MG63 (cell line): ENCODE data around the gene DDX31. TPM values are rescaled to one million over a fixed set of nuclear protein-coding genes. Genes with fewer than 3 reads are reported as not detected.
"Not testable (repeated sequence)": the region's sequence is repeated elsewhere in the genome, so short reads cannot be mapped to it uniquely, and the experiment has no call there.

Experiments
- DNase-seq: peaks from one replicate; pipeline ENCODE4 v3.0.0-alpha.2; 2020
- H3K27me3 ChIP-seq: fragments of 250-450 bp; sonication (Bioruptor Pico); 2 replicates; pipeline ENCODE4 v1.5.1; 2020; ENCODE audit warnings: mild to moderate bottlenecking, moderate library complexity
- H3K36me3 ChIP-seq: fragments of 250-450 bp; sonication (Bioruptor Pico); 2 replicates; pipeline ENCODE4 v1.5.1; 2020; ENCODE audit warnings: mild to moderate bottlenecking, moderate library complexity
- H3K4me3 ChIP-seq: fragments of 250-450 bp; sonication (Bioruptor Pico); 2 replicates; pipeline ENCODE4 v1.5.1; 2020; ENCODE audit warnings: mild to moderate bottlenecking, moderate library complexity
- H3K9me3 ChIP-seq: fragments of 250-450 bp; sonication (Bioruptor Pico); 2 replicates; pipeline ENCODE4 v1.5.1; 2020; ENCODE audit warnings: mild to moderate bottlenecking, moderate library complexity
- total RNA-seq: library from RNA; depleted of rRNA; stranded (reverse); fragments of >200 nt; shearing (Covaris generic); gene quantifications from 2 replicates; pipeline ENCODE4 v1.2.3, GENCODE V29; 2014; ENCODE audit warnings: low replicate concordance

The DDX31 gene
- total RNA-seq, 1 experiment from 2014 or later: 20.1 TPM

DNA sequence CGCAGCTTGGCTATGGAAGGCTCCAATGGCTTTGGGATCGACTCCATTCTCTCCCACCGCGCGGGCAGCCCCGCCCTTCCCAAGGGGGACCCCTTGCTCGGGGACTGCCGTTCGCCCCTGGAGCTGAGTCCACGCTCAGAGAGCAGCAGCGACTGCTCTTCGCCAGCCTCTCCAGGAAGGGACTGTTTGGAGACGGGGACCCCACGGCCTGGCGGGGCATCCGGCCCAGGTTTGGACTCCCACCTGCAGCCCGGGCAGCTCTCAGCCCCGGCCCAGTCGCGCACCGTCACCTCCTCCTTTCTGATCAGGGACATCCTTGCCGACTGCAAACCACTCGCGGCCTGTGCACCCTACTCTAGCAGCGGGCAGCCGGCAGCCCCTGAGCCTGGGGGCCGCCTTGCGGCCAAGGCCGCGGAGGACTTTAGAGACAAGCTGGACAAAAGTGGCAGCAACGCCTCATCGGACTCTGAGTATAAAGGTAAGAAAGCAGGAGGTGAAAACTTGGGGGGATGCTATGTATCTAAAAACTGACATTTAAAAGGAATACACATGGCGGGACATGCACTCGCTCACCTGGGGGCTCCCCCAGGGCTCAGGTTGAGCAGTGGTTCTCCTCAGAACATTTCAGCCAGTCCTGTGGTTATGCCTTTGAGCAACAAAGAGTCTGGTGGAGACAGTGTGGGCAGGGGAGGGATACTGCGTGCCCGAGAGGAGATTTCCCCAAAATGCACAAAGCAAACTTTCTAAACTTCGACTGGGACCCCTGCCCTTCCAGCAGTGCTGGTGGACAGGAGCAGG, 86.8 kb downstream of the DDX31 start:
- no peaks in the 10 kb centered on the region for H3K36me3 ChIP-seq
- no peaks in the 10 kb centered on the region for H3K9me3 ChIP-seq
- no peak for DNase-seq
- peaks cover 88% of the 10 kb centered on the region for H3K27me3 ChIP-seq
- H3K4me3 ChIP-seq: no peak overlapping the region

DNA sequence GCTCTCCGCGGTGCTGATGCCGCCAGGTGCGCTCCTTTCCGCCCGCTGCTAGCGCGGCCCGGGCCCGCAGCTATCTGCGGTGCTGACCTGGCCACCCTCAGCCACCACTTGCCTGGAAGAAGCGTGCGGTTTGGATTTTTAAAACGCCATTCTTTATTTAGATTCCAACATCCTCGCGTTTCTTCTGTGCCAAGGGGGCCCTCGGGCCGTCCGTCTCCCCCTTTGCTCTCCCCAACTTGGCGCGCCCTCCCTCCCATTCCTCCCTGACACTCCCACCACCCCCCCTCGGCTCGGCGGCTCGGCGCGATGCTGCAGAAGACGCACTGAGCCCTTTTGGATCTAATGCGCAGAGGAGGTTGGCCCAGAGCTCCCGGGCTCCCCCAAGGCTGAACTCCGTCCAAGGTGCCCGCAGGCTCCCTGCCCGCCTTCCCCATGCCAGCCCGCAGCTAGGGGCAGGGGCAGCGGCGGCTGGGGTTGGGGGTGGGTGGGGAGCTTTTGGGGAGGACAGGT, 87.5 kb downstream of the DDX31 start, which contains the start of gene BARHL1:
BARHL1 (plus strand) TSS at position 331 of the 510 bp plus-strand sequence. CDS start 192 bp downstream, outside the sequence.
- Histone ChIP-seq H3K4me3 (no peak within 1 kb of the TSS), H3K36me3 (no peaks in the 10 kb centered on the region)

DNA sequence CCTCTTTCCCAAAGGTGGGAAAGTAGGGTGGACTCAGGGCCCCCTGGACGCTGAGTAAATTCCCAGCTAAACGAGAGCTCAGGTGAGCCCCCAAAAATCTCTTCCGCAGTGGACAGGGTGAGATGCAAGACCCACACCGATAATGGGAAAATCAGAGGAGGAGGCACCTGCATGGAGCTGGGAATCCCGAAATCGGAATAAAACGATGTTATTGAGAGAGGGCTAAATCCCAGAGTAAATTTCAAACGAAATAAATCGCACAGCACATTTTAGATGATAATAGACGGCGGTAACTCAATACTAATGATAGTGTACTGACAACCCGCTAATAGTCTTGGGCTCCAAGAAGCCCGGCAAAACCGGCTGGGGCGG, 90.4 kb downstream of the DDX31 start:
- Histone ChIP-seq H3K27me3 (peaks cover 69% of the 10 kb centered on the region), H3K9me3 (no peaks in the 10 kb centered on the region), H3K36me3 (no peaks in the 10 kb centered on the region), H3K4me3 (no peak overlapping the region)
- DNase-seq: no peak

More for the DNA sequence above, 87.5 kb downstream of the DDX31 start, which contains the start of gene BARHL1:
- Histone ChIP-seq H3K27me3 (peaks cover 87% of the 10 kb centered on the region), H3K9me3 (no peaks in the 10 kb centered on the region)
- DNase-seq: no peak

DNA sequence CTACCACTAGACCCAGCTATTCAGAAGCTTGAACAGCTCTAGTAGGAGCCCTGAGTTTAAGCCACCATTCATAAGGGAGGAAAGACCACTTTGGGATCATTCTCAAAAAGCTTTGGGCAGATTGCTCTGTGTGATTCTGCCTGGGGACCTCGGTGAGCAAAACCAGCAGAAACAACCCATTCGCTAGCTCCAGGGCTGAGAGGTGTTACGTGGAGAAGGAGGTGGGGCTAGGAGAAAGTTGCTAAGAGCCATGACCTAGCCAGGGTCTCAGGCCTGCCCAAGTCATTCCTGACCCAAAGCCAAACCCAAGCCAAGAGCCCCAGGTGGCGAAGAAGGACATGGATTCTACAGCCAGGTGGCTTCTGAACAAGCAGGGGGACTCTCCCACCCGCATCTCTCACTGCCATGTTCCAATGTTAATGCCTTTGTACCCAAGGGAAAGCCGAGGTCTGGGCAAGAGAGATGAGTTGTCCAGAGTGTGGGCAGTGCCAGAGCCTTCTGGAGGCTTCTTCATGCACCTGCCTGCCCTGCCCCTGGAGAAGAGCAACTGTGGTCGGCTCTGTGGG, 91.3 kb downstream of the DDX31 start:
- peaks cover 61% of the 10 kb centered on the region for H3K27me3 ChIP-seq
- H3K9me3 ChIP-seq: no peaks in the 10 kb centered on the region
- H3K4me3 ChIP-seq: no peak overlapping the region
- no peak for DNase-seq
- no peaks in the 10 kb centered on the region for H3K36me3 ChIP-seq

DNA sequence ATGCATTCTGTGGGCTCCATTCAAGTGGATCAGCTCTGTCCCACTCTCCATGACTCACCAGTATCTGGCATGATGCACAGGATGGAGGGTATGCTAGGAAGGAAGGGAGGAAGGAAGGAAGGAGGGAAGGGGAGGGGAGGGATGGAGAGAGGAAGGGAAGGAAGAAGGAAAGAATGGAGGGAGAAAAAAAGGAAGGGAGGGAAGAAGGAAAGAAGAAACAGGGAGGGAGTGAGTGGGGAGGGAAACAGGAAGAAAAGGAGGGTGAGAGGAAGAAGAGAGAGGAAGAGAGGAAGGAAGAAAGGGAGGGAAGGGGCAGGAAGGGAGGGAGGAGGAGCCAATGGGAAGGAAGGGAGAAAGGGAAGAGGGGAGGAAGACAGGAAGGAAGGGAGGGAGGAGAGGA, 92.7 kb downstream of the DDX31 start:
- H3K27me3 ChIP-seq: peaks cover 50% of the 10 kb centered on the region
- no peaks in the 10 kb centered on the region for H3K36me3 ChIP-seq
- DNase-seq: no peak
- no peak overlapping the region for H3K4me3 ChIP-seq
- H3K9me3 ChIP-seq: no peaks in the 10 kb centered on the region

DNA sequence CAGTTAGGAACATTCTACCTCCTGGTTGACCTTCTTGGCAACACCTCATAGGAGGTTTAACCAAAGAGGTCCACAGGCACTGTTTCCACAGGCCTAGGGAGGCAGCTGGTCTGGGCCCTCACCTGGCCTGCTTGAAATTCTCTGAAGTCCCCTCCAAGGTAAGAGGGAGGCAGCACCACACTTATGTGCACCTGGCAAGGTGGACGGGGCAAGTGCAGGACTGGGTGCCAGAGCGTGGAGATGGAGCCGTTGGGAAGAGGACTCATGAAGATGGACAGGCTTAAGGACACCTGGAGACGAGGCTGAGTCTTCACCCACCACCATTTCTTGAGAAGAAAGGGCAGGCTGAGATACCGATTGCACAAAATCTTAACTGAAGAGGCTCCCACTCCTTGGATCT, 94.0 kb downstream of the DDX31 start:
- peaks cover 38% of the 10 kb centered on the region for H3K27me3 ChIP-seq
- H3K9me3 ChIP-seq: no peaks in the 10 kb centered on the region
- H3K36me3 ChIP-seq: no peaks in the 10 kb centered on the region
- DNase-seq: no peak
- no peak overlapping the region for H3K4me3 ChIP-seq

GRCh38 chr9:132575005-132575609, 94.7 kb downstream of the DDX31 start:
- Histone ChIP-seq H3K36me3 (no peaks in the 10 kb centered on the region), H3K9me3 (no peaks in the 10 kb centered on the region), H3K4me3 (no peak overlapping the region), H3K27me3 (peaks cover 31% of the 10 kb centered on the region)
- DNase-seq: peak; percentile 72

DNA sequence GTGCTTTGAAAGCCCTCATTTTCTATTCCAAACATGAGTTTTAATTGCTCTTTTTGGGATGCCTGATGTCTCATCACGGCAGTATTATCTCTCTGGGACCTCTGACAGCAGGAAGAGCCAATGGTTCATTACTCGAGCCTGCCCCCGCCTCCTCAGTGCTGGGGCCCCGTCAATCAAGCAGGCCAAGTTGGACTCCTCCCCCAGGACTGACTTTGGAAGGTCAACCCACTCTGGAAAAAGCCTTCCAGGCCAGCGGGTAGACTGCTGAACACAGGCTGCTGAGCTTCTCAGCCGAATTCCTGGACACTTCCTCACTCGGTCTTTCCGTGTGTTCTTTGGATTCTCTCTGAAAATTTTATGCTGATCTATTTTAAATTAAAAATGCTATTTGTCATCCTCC, 96.9 kb downstream of the DDX31 start:
- no peak overlapping the region for H3K4me3 ChIP-seq
- DNase-seq: peak; percentile 51
- H3K9me3 ChIP-seq: no peaks in the 10 kb centered on the region
- H3K36me3 ChIP-seq: no peaks in the 10 kb centered on the region
- H3K27me3 ChIP-seq: peaks cover 11% of the 10 kb centered on the region

- H3K9me3 ChIP-seq: no peaks in the 10 kb centered on the region
- H3K36me3 ChIP-seq: no peaks in the 10 kb centered on the region
- no peak for DNase-seq
- H3K27me3 ChIP-seq: peaks cover 5% of the 10 kb centered on the region
- H3K4me3 ChIP-seq: no peak overlapping the region
Measured at GRCh38 chr9:132571806-132572600, 97.8 kb downstream of the DDX31 start.

DNA sequence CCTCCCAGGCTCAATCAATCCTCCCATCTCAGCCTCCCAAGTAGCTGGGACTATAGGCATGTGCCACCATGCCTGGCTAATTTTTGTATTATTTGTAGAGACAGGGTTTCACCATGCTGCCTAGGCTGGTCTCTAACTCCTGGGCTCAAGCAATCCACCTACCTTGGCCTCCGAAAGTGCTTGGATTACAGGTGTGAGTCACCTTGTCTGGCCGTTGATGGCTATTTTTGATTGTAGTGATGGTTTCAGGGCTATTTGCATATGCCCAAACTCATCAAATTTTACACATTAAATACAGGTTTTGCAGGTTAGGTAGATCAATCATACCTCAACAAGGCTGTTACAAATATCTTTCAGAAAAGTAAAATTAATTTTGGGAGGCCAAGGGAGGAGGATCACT, 101.0 kb downstream of the DDX31 start:
- not testable (repeated sequence) for H3K4me3 ChIP-seq, H3K9me3 ChIP-seq, H3K27me3 ChIP-seq, DNase-seq, H3K36me3 ChIP-seq

DNA sequence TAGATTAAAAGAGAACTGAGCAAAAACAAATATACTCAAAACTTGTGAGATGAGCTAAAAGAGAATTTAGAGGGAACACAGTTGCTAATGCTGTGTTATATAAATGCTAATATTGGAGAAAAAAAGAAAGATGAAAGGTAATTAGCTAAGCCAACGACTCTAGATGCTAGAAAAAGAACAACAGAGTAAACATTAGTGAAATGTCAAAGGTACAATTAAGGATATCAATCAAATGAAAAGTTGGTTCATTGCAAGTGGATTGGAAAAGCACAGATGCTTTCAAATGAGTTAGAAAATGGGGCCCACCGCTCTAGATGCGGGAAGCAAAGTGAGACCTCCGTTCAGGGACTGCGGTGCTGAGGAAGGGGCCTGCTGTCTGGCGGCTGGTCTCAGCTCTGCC, 105.3 kb downstream of the DDX31 start:
- no peaks in the 10 kb centered on the region for H3K9me3 ChIP-seq
- H3K27me3 ChIP-seq: peaks cover 38% of the 10 kb centered on the region
- no peaks in the 10 kb centered on the region for H3K36me3 ChIP-seq
- no peak for DNase-seq
- H3K4me3 ChIP-seq: no peak overlapping the region

GRCh38 chr9:132562306-132562573, 107.5 kb downstream of the DDX31 start:
- Histone ChIP-seq H3K9me3 (no peaks in the 10 kb centered on the region), H3K4me3 (no peak overlapping the region), H3K27me3 (peaks cover 43% of the 10 kb centered on the region), H3K36me3 (no peaks in the 10 kb centered on the region)
- no peak for DNase-seq

GRCh38 chr9:132560616-132561202, 109.1 kb downstream of the DDX31 start:
- DNase-seq: no peak
- peaks cover 45% of the 10 kb centered on the region for H3K27me3 ChIP-seq
- H3K4me3 ChIP-seq: no peak overlapping the region
- H3K36me3 ChIP-seq: no peaks in the 10 kb centered on the region
- no peaks in the 10 kb centered on the region for H3K9me3 ChIP-seq

DNA sequence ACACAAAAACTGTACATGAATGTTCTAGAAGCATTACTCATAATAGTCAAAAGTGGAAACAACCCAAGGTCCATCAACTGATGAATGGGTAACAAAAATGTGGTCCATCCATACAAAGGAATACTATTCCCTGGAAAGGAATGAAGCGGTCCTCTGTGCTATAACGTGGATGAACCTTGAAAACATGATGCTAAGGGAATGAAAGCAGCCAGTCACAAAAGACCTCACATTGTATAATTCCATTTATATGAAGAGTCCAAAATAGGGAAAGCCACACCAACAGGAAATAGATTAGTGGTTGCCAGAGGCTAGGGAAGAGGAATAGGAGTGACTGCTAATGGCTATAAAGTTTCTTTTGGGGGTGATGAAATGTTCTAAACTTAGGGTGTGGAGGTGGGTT, 110.1 kb downstream of the DDX31 start:
- Histone ChIP-seq H3K4me3 (no peak overlapping the region), H3K36me3 (no peaks in the 10 kb centered on the region), H3K9me3 (no peaks in the 10 kb centered on the region), H3K27me3 (peaks cover 45% of the 10 kb centered on the region)
- no peak for DNase-seq

DNA sequence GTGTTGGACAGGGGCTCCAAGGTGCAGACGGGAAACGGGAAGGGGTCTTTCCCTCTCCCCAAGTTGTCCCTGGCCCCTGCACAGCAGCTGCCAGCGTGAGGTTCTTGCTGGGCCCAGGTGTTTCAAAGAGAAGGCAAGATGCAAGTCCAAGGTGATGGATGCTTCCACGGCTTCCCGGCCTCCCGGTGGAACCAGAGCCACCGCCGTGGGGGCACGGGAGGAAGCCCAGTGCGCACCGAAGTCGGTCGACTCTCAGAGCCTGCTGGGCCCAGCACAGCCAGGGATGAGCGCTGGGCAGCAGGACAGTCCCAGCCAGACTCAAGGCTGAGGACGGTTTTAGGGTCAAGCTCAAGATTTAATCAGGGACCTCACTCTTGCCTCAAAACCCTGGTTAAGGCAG, 112.6 kb downstream of the DDX31 start:
- no peaks in the 10 kb centered on the region for H3K36me3 ChIP-seq
- no peak for DNase-seq
- H3K4me3 ChIP-seq: no peak overlapping the region
- H3K9me3 ChIP-seq: no peaks in the 10 kb centered on the region
- H3K27me3 ChIP-seq: peaks cover 31% of the 10 kb centered on the region

GRCh38 chr9:132556714-132557113, 113.1 kb downstream of the DDX31 start:
- Histone ChIP-seq H3K36me3 (no peaks in the 10 kb centered on the region), H3K9me3 (no peaks in the 10 kb centered on the region), H3K27me3 (peaks cover 26% of the 10 kb centered on the region), H3K4me3 (no peak overlapping the region)
- no peak for DNase-seq

DNA sequence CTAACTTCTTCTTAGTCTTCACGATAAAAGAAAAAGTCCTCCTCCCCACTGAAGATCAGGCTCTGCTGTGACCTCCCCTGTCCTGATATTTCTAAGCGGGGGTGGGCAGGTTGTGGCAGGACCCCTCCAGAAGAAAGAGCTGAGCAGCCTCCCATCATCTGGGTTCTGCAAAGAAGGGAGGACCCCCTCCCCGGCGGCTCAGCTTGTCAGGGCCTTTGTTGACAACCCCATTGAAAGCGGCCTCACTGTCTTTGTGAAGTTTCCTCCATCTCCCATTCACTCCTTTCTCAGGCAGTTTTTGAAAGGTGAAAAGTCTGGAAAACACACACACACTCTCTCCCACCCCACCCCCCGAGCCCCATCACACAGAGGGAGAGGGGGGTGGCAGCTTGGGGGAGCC, 113.5 kb downstream of the DDX31 start:
- no peak for DNase-seq
- no peaks in the 10 kb centered on the region for H3K9me3 ChIP-seq
- H3K4me3 ChIP-seq: no peak overlapping the region
- peaks cover 23% of the 10 kb centered on the region for H3K27me3 ChIP-seq
- H3K36me3 ChIP-seq: no peaks in the 10 kb centered on the region
